ENCODE results near the gene ECT2L.

ECT2L gene

GRCh38 chr6:138944412-138944811 is 148.5 kb downstream of the ECT2L start:
- DNase-seq, result peak; percentile 45

- DNase-seq, result no peak
Observed at GRCh38 chr6:138945354-138945753, 149.5 kb downstream of the ECT2L start.

GRCh38 chr6:138948004-138948403 is 152.1 kb downstream of the ECT2L start:
- DNase-seq, result no peak

- no peak for DNase-seq
Observed at GRCh38 chr6:138948546-138949179, 152.8 kb downstream of the ECT2L start.

- DNase-seq, result peak; percentile 72
Observed at GRCh38 chr6:138953451-138953850, 157.6 kb downstream of the ECT2L start.

Data from fibroblast of skin of right quadriceps (primary cell).